Muscle layer of colon (tissue), 2 donors: ENCODE data around the gene STAC3.

Experiments
- H3K27ac ChIP-seq: one replicate; pipeline ENCODE4 v1.7.0; 2013; ENCODE audit warnings: low read depth, mild to moderate bottlenecking, low read length, moderate library complexity
- H3K27me3 ChIP-seq, 2 donors: one replicate each; pipeline ENCODE4 v1.7.0; 2013; ENCODE audit warnings: low read length in 2 of 2, mild to moderate bottlenecking in 2 of 2; ENCODE audit not compliant: insufficient read depth in 2 of 2, control insufficient read depth in 1 of 2
- H3K36me3 ChIP-seq: one replicate; pipeline ENCODE4 v1.7.0; 2013; ENCODE audit warnings: mild to moderate bottlenecking, low read length; ENCODE audit not compliant: insufficient read depth
- H3K4me1 ChIP-seq: one replicate; pipeline ENCODE4 v1.7.0; 2013; ENCODE audit warnings: mild to moderate bottlenecking, low read length; ENCODE audit not compliant: insufficient read depth
- H3K4me3 ChIP-seq, 2 donors: one replicate each; pipeline ENCODE4 v1.7.0; 2013; ENCODE audit warnings: low read length in 2 of 2, low read depth in 1 of 2, mild to moderate bottlenecking in 1 of 2, moderate library complexity in 1 of 2
- H3K9ac ChIP-seq: one replicate; pipeline ENCODE4 v1.7.0; 2013; ENCODE audit warnings: low read length
- H3K9me3 ChIP-seq: one replicate; pipeline ENCODE4 v1.7.0; 2013; ENCODE audit warnings: mild to moderate bottlenecking, low read length
- donor health status: abdominal sarcoma.
- donor health status: Adenocarcinoma of cecum.

The STAC3 gene

DNA sequence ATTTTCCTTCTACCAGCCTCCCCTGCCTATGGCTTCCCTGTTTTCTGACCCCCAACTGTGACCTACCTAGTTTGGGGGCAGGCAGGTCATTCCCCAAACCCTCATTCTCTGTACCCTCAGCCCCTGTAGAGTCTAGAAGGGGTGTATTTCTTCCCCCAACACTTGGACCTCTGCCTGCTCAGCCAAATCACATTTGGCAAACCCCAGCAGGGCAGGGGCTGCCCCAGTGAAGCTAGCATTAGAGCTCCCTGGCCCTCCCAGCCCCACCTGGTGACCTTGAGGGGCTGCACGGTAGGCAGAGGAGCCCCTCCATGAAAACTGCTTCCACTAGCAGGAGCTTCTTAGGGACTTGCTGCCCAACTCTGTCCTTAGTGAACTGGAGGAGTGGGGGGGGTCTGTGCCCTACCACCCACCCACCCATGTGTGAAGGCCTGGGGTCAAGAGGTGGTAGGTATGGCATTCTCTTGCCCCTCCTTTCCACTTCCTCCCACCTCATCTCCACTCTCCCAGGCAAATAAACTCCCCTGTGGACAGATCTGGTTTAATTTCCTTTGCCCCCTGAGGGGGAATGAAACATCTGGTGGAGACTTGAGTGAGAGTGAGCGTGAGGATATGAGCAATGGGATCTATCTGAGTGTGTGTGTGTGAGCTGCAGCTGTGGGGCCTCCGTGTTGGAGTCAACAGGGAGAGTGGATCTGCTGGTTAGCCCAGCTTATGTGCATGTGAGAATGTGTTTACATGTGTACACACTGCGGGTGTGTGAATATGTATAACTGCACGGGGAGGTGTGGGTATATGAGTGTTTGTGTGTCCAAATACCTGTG is 32.7 kb downstream of the STAC3 start:
- H3K27me3 ChIP-seq, result peaks cover 75 to 93% of the 10 kb centered on the region in 2 donors
- H3K9me3 ChIP-seq, result no peaks in the 10 kb centered on the region
- peaks cover 24% of the 10 kb centered on the region for H3K4me1 ChIP-seq

GRCh38 chr12:57216921-57217879 is 33.8 kb downstream of the STAC3 start:
- Histone ChIP-seq H3K4me3 (peak overlapping the region; percentile 38 to 39), H3K27ac (no peak overlapping the region), H3K27me3 (peaks cover 65 to 84% of the 10 kb centered on the region in 2 donors), H3K4me1 (peaks cover 24% of the 10 kb centered on the region), H3K36me3 (peaks cover 1% of the 10 kb centered on the region), H3K9me3 (no peaks in the 10 kb centered on the region), H3K9ac (no peak overlapping the region)

More for the DNA sequence above, 32.7 kb downstream of the STAC3 start:
- Histone ChIP-seq H3K4me3 (no peak overlapping the region), H3K36me3 (no peaks in the 10 kb centered on the region), H3K27ac (no peak overlapping the region), H3K9ac (no peak overlapping the region)

DNA sequence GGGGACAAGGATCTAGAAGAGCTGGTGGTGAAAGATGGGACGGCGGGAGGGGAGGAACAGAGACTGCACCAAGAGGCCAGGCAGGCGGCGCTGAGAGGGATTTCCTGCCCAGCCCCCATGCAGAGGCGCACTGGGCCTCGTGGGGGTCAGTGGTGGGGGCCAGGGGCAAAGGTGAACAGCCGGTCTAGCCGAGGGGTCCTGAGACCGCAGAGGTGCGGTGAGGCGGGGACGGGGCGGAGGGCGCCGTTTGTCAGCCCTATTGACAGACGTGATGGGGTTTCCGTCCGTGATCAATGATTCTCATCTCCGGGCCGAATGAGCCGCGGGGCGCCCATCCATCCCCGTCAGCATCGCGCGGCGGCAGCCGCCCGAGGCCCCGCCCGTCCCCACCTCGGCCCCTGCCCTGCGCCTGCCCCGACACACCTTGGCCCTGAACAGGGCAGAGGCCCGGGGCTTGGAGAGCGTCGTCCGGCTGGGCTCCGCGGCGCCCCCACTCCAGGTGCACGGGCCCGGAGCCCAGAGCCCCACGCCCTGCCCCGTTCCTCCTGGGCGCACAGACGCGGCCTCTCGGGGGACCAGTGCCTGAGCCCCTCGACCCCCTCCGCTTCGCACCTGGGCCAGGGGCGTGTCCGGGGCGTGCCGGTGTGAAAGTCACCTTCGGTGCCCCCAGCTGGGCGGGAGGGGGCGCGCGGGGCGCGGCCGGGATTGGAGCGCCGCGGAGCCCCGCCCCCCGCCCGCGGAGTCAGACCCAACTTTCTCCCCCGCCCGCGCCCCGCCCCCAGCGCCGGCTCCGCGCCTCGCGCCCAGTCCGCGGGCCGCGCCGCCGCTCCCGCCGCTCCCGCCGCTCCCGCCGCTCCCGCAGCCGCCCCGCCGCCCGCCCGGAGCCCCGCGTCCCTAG is 34.7 kb downstream of the STAC3 start, which contains the start of gene NXPH4:
Gene NXPH4, plus strand, starts transcription at position 781 of the 898 bp plus-strand sequence. CDS start 176 bp downstream, outside the sequence.
- H3K9ac ChIP-seq, result no peak within 1 kb of the TSS
- H3K27me3 ChIP-seq, result peaks cover 57 to 75% of the 10 kb centered on the region in 2 donors
- H3K27ac ChIP-seq, result no peak within 1 kb of the TSS
- H3K36me3 ChIP-seq, result peaks cover 10% of the 10 kb centered on the region
- H3K4me3 ChIP-seq, result peak within 1 kb of the TSS; percentile 38 to 39
- no peaks in the 10 kb centered on the region for H3K9me3 ChIP-seq
- H3K4me1 ChIP-seq, result peaks cover 24% of the 10 kb centered on the region

- peaks cover 16% of the 10 kb centered on the region for H3K36me3 ChIP-seq
- H3K27ac ChIP-seq, result no peak overlapping the region
- H3K27me3 ChIP-seq, result peaks cover 51 to 69% of the 10 kb centered on the region in 2 donors
- H3K9me3 ChIP-seq, result no peaks in the 10 kb centered on the region
- no peak overlapping the region for H3K9ac ChIP-seq
- H3K4me1 ChIP-seq, result peaks cover 24% of the 10 kb centered on the region
- H3K4me3 ChIP-seq, result no peak overlapping the region
These were observed 35.3 kb downstream of the STAC3 start for GRCh38 chr12:57215668-57216013.

GRCh38 chr12:57215065-57215464 is 35.9 kb downstream of the STAC3 start:
- H3K27ac ChIP-seq, result no peak overlapping the region
- H3K9me3 ChIP-seq, result no peaks in the 10 kb centered on the region
- peaks cover 48 to 63% of the 10 kb centered on the region in 2 donors for H3K27me3 ChIP-seq
- H3K9ac ChIP-seq, result no peak overlapping the region
- H3K4me3 ChIP-seq, result no peak overlapping the region
- peaks cover 19% of the 10 kb centered on the region for H3K36me3 ChIP-seq
- H3K4me1 ChIP-seq, result peaks cover 24% of the 10 kb centered on the region

DNA sequence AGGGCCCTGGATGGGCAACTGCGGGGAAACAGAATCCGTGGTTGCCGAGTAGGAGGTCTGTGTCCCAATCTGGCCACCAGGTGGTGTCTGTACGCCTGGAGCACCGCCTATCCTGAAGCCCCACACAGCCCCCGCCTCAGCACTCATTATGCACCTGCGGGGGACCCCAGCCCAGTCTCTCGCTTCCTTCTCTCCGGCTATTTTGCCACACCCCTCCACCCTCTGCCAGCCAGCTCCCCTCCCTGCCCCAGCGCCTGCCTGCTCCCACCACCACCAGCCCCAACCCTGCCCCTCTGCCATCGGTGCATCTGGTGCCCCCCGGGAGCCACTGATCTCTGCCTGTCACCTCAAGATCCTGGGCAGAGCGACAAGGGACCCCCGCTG is 36.6 kb downstream of the STAC3 start:
- H3K36me3 ChIP-seq, result peaks cover 26% of the 10 kb centered on the region
- no peaks in the 10 kb centered on the region for H3K9me3 ChIP-seq
- H3K4me1 ChIP-seq, result peaks cover 24% of the 10 kb centered on the region
- H3K27ac ChIP-seq, result no peak overlapping the region
- H3K27me3 ChIP-seq, result peaks cover 41 to 56% of the 10 kb centered on the region in 2 donors
- H3K4me3 ChIP-seq, result no peak overlapping the region
- H3K9ac ChIP-seq, result no peak overlapping the region

DNA sequence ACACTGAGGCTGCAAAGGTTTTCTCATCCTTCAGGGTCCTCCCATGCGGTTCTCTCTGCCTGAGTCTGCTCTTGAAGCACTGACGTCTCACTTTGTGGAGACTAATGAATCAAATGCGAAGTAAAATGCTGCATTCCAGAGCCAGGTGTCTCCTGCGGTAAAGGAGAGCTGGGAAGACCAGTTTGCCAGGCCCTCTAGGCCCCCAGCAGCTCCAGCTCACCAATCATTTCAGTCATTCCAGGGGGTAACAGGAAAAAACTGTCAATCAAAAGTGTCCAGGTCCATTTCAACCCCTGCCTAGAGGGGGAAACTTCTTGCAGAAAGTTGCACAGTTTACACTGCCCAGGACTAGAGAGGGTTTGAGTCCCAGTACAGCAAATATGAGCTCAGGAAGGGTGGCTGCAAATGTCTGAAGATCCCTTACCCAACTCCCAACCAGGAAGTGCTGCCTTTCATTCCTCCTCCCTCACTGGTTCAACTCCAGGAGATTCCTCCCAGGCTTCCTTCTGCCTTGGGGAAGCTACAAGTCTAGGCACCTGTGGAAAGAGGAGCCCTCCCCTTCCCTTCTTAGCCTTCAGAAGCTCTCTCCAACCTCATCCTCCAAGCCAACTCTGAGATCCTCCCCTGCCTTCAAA is 37.1 kb downstream of the STAC3 start:
- H3K27ac ChIP-seq, result no peak overlapping the region
- peaks cover 30% of the 10 kb centered on the region for H3K36me3 ChIP-seq
- peaks cover 24% of the 10 kb centered on the region for H3K4me1 ChIP-seq
- H3K27me3 ChIP-seq, result peaks cover 36 to 51% of the 10 kb centered on the region in 2 donors
- no peak overlapping the region for H3K4me3 ChIP-seq
- no peak overlapping the region for H3K9ac ChIP-seq
- H3K9me3 ChIP-seq, result no peaks in the 10 kb centered on the region

GRCh38 chr12:57213058-57213715 is 37.8 kb downstream of the STAC3 start:
- H3K4me1 ChIP-seq, result peaks cover 24% of the 10 kb centered on the region
- no peak overlapping the region for H3K9ac ChIP-seq
- no peak overlapping the region for H3K4me3 ChIP-seq
- H3K27ac ChIP-seq, result no peak overlapping the region
- peaks cover 32 to 45% of the 10 kb centered on the region in 2 donors for H3K27me3 ChIP-seq
- no peaks in the 10 kb centered on the region for H3K9me3 ChIP-seq
- peaks cover 36% of the 10 kb centered on the region for H3K36me3 ChIP-seq

GRCh38 chr12:57212701-57213057 is 38.3 kb downstream of the STAC3 start:
- no peaks in the 10 kb centered on the region for H3K9me3 ChIP-seq
- H3K36me3 ChIP-seq, result peaks cover 39% of the 10 kb centered on the region
- H3K4me3 ChIP-seq, result no peak overlapping the region
- H3K27me3 ChIP-seq, result peaks cover 27 to 40% of the 10 kb centered on the region in 2 donors
- peaks cover 24% of the 10 kb centered on the region for H3K4me1 ChIP-seq
- no peak overlapping the region for H3K9ac ChIP-seq
- no peak overlapping the region for H3K27ac ChIP-seq
